ENCODE data around the gene COL21A1.

The COL21A1 gene

DNA sequence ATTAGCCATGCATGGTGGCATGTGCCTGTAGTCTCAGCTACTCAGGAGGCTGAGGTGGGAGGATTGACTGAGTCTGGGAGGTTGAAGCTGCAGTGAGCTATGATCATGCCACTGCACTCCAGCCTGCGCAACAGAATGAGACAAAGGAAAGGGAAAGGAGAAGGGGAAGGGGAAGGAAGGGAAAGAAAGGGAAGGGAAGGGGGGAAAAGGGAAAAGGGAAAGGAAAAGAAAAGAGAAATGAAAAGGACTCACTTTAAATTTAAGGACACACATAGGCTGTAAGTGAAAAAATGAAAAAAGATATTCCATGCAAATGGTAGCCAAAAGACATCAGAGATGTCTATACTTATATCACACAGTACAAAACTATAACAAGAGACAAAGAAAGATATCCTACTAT lies 74.2 kb downstream of the COL21A1 start:
- DNase-seq = no peak

DNA sequence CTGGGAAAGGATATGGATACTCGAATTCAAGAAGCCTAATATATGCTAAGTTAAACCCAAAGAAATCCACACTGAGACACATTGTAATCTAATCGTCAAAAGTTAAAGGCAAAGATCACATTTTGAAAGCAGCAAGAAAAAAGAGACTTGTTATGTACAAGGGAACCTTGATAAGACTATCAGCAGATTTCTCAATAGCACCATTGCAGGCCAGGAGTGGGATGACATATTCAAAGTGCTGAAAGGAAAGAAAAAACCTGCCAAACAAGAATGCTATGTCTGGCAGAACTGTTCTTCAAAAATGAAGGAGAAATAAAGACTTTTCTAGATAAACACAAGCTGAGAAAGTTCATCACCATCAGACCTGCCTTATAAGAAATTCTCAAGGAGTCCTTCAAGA lies 75.2 kb downstream of the COL21A1 start:
- no peak for DNase-seq

DNA sequence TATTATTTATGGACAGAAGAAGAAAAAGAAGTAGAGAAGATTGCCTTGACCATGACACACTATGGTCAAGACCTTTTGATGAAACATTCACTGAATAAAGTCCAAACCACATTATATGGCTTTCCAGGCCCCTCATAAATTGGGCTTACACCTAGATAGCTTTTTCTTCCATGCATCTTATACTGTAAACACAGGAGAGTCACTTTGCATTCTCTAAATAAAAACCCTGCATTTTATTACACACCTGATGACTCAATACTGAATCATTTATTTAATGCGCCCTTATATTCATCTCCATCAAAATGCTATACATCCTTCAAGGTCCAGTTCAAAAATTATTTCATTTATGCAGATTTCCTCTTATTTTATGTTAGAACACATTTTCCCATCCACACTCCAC lies 78.0 kb downstream of the COL21A1 start:
- DNase-seq = no peak

GRCh38 chr6:56168596-56168995 lies 78.8 kb downstream of the COL21A1 start:
- DNase-seq = no peak

DNA sequence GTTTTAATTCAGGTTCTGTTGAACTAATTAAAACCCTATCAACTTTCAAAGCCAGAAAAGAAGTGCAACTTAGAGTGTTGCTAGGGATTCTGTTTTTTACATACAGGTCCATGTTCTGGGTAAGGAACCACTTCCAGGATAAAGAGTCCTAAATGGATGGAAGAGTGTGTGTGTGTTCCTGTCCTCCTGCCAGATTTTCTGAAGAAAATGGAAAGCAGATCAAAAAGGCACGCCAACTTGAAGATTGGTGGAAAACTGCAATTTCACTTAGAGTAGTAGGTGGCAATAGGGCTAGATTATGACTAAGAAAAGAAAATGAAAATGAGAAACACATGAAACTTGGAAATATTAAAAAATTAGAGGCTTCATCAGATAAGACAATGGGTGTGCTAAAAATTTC lies 85.3 kb downstream of the COL21A1 start:
- DNase-seq = no peak

GRCh38 chr6:56160489-56160888 lies 86.9 kb downstream of the COL21A1 start:
- no peak for DNase-seq

GRCh38 chr6:56158571-56158970 lies 88.8 kb downstream of the COL21A1 start:
- DNase-seq = no peak

DNA sequence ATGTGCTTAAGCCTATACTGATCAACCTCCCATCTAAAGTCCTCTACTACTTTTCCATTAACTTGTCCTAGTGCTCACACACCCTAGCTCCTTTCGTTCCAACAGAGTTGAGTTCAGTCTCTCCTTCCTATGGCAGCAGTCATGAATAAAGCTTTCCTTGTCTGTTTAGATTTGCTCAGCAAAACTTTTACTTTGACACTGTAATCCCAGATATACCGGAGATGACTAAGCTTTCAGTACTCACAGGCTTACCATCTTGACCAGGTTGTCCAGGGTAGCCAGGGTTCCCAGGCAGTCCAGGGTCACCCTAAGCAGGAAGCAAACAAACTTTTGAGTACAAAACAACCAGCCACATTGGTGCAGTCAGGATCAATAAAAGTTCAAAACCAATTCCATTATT lies 90.7 kb downstream of the COL21A1 start:
- DNase-seq = no peak

DNA sequence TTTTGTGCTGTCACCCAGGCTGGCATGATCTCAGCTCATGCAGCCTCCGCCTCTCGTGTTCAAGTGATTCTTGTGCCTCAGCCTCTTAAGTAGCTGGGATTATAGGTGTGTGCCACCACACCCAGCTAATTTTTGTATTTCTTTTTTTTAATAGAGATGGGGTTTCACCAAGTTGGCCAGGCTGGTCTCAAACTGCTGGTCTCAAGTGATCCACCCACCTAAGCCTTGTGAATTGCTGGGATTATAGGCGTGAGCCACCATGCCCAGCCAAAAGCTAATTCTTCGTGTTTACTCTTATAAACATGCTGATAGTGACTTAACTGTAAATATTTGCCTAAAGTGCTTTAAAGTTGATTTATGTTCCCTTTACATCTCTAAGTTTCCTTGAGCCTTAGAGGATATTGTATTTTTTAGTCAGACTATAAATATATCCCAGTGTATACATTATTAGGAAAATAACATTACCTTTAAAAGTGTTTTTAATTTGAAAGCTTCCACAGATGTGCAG lies 91.7 kb downstream of the COL21A1 start:
- DNase-seq = no peak

- no peak for DNase-seq
These were observed 93.3 kb downstream of the COL21A1 start for GRCh38 chr6:56154076-56154475.

- no peak for DNase-seq
These were observed 94.8 kb downstream of the COL21A1 start for GRCh38 chr6:56152611-56153010.

GRCh38 chr6:56151609-56152224 lies 95.7 kb downstream of the COL21A1 start:
- DNase-seq = no peak

DNA sequence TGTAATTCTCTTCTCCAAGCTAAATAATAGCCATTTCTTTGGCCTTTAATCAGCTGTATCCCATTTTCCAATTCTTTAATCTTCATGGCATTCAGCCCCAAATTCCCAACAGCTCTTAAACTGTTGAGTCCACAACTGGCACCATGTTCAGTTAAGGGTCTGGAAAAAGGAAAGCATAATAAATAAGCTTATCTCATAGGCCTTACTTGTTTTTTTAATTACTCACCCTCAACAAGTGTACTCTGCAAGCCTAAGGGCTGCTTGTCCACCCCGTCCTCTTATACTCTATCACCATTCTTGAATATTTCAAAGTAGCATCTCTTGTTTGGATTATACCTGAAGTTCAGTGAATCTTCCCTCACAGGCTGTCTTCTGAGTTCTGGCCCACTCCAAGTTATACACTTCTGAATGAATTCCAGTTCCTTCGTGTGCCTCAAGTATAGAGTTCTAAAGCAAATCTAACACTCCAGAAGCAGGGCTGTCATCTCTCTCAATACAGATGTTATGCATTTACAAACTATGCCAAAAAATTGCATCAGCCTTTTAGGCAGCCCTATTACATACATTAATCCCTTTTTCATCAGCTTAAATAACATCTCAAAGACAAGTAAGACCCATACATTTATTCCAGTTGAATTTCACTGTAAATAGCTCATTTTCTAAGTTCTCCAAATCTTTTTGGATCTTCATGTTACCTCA lies 98.7 kb downstream of the COL21A1 start:
- DNase-seq = no peak

DNA sequence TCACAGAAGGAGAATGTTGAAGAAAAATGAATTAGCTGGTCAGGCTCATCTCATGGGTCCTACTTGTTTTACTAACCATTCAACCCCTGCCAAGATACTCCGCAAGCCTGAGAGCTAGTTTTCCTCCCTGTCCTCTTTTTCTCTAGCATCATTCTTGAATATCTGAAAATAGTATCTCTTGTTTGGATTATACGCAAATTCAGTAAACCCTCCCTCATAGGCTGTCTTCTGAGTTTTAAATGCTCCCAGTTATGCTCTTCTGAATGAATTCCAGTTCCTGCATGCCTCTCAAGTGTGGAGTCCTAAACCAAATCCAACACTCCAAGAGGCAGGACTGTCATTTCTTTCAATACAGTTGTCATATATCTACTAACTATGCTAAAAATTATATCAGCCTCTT lies 99.6 kb downstream of the COL21A1 start:
- no peak for DNase-seq

DNA sequence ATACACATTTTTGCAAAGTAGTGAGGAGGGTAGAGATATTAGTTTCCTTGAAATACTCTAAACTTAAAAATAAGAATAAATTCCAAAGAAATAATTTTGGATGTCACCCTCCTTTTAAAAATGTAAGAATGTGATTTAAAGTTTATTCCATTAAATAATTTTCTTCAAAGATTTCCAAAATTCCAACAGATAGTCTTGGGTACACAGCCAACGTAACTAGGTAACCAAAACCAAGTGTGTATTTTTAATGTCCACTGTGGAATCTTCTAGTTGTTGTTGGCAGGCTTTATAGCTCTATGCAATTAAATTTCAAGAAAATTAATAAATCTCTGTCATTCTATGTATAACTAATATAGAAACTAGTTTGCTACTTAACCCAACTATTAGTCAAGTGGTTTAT lies 101.3 kb downstream of the COL21A1 start:
- DNase-seq = no peak

- DNase-seq = no peak
These were observed 101.8 kb downstream of the COL21A1 start for GRCh38 chr6:56145616-56146015.

- DNase-seq = no peak
These were observed 102.6 kb downstream of the COL21A1 start for GRCh38 chr6:56144538-56145324.

DNA sequence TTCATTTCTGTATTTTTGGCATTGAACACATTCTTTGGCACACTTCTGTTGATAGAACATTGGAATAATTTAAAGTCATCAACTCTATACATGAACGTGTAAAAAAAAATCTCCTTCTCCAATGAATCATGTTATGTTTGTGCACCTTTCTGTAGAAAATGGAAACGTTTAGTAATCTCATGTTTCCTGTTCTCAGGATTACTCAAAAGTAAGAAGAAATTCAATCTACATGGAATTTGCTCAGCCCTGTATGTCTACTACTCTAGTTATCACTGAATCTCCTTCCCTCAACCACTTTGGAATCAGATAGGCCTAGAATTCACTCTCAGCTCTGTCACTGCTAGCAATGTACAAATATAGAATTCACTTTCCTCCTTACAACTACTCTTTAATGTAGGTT lies 103.6 kb downstream of the COL21A1 start:
- no peak for DNase-seq

- DNase-seq = no peak
These were observed 107.3 kb downstream of the COL21A1 start for GRCh38 chr6:56140090-56140489.

- no peak for DNase-seq
These were observed 131.7 kb downstream of the COL21A1 start for GRCh38 chr6:56115715-56116114.

DNA sequence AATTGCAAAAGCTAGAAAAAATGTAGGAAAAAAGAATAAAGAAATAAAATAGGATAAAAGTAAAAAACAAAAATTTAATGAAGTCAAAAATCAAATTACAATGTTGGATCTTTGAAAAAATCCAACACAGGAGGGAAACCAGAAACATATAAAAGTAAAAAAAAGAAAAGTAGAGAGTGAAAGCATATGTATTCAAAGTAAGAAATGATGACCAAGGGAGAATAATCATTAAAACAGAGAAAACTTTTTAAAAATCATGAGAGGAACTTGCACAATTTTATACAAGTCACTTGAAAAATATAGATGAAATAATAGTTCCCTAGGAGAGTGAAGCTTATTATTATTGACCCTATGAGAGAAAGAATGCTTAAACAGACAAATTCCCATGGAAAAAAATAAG lies 138.2 kb downstream of the COL21A1 start:
- no peak for DNase-seq

- DNase-seq = no peak
These were observed 141.1 kb downstream of the COL21A1 start for GRCh38 chr6:56106231-56106630.

GRCh38 chr6:56104591-56104990 lies 142.8 kb downstream of the COL21A1 start:
- no peak for DNase-seq

- no peak for DNase-seq
These were observed 145.2 kb downstream of the COL21A1 start for GRCh38 chr6:56102216-56102615.
